Measurements from ENCODE around the gene PDE1C.

- TF ChIP-seq TAF1 (IDR thresholded peaks at IDR 0.05; ENCODE audit: borderline replicate concordance, insufficient read depth, low read length): no peak
- TF ChIP-seq REST (IDR thresholded peaks at IDR 0.05; ENCODE audit: insufficient read depth in 1 of 2, low read depth in 2 of 2, low read length in 2 of 2): no peak
These were observed 33.2 kb upstream of the PDE1C start for GRCh38 chr7:32103361-32103760.
